M059J (cell line): ENCODE measurements around the gene FAM78A. TPM values are rescaled to one million over a fixed set of nuclear protein-coding genes. Genes with fewer than 3 reads are reported as not detected.

Experiments used
- DNase-seq: peaks from one replicate; pipeline ENCODE4 v3.0.0-alpha.2; 2012; ENCODE audit warnings: low read depth
- total RNA-seq: library from RNA; depleted of rRNA; stranded (reverse); fragments of >200 nt; shearing (Covaris generic); gene quantifications from 2 replicates; pipeline ENCODE4 v1.2.3, GENCODE V29; 2014

The FAM78A gene
- total RNA-seq, 1 experiment from 2014 or later, result 0.49 TPM

GRCh38 chr9:131239161-131239975, 36.9 kb downstream of the FAM78A start:
- no peak for DNase-seq

DNA sequence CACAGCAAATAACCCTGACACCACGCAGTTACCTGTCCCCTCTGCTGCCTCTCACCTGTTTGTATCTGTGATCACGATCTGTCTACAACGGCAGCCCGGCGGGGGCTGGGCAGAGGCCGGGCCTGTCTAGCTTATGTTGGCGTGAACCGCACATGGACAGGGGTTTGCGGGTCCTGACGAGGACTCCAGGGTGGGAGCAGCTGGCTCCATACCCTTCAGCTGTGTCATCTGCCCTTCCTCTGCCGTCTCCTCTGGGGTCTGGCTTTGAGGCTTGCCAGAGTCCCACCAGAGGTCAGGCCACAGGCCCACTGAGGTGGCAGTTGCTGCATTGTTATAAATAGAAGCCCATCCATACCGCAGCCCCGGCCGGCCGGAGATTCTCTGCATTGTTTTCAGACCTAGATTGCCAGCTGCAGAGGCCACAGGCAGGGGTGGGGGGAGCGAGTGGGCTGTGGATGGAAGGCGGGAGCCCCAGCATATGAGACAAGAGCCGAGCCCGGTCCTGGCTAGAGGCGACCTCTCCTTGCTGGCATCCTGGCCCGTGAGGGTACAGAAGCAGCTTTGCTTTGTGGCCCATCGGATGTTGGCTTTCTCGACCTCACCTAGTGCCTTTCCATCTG, 37.8 kb downstream of the FAM78A start:
- DNase-seq, result no peak

DNA sequence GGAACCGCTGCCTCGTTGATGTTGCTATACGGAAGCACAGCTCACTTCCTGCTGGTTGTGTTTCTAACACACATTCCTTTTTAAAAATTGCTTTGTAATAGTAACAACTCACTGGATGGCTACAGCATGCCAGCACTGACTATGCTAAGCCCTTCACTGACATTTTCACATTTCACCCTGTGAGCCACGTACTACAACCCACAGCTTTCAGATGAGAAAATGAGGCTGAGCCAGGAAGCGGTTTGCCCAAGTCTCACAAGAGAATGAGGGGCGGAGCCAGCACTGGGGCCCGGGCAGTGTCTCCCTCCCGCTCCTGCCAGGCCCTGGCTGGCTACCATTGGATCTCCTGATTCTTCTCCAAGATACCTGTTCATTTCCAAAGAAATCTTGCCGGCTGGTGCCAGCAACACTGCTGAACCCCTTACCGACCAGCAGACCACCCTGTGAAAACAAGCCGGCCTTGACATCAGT, 38.3 kb downstream of the FAM78A start:
- DNase-seq, result peak; percentile 80

GRCh38 chr9:131237291-131237690, 39.0 kb downstream of the FAM78A start:
- no peak for DNase-seq

DNA sequence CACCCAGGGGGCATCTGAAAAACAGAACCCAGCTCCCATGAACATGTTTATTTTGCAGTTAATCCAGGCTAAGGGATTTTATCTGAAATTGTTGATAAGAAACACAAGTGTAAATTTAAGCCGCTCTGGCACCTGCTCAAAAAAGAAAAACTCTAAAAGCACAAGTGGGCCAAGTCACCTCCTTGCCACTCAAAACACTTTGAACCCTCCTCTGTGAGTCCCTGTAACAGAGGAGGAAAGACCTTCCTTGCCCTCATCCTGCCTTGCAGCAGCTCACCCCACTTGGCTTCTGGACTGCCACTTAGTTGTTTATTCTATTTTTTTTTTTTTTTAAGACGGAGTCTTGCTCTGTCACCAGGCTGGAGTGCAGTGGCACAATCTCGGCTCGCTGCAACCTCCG, 39.5 kb downstream of the FAM78A start:
- DNase-seq, result no peak

DNA sequence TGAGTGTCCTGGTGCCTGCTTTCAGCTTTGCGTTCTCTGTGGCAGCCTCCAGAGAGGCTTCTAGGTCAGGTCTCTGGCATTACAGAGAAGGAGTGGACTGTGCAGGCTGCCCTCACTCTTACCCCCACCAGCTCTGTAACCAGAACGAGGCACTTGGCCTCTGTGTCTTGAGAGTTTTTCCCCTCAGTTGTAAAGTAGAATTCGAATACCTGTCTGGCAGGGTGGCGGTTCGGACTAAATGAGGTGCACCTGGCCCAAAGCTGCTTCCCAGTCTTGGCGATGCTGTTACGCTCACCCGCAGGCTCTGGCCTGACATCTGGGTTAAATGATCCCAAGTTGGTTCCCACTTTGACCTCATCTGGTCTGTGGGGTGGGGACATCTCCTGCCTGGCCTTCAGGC, 40.1 kb downstream of the FAM78A start:
- no peak for DNase-seq

DNA sequence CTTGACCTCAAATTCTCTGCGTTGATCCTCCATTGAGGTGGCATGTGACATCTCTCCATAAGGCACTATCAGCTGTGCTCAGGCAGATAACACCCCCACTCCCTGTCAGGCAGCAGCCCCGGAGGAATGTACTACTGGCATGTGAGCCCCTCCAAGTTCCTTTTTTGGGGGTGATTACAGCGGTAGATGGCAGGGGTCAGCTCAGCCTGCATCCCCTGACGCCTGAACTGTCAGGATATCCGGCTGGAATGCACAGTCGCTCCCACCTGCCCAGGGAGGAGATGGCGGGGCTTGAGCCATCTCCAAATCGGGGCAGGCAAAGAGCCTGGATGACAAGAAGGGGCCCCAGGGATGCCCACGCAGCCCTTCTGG, 40.8 kb downstream of the FAM78A start:
- DNase-seq, result no peak

DNA sequence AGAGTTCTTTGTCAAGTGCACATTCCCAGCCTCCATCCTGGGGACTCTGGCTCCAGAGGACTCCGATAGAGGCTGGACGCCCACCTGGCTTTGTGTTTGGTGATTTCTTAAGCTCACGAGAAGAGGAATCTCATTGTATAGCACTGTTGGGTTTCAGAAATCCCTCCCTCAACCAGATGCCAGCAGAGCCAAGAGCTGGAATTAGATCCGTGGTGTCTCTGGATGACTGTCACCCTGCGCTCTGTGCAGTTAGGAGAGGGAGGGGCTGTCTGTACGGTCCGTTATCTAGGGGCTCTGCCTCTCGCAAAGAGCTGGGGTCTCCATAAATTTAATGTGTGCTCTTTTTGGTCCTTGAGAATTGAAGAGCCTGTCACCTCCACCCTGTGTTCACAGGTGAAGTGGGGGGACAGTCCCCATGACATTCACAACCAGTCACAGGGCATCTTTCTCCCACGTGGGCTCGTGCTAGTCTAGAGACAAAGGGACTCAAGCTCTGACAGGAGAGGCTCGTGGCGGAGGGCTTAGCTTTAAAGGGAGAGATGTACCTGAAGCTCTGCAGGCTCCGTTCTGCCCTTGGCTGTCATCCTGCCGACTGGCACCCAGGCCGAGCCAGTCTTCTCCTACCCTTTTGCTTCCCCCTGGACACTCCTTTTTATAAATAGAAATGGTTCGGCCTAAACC, 41.4 kb downstream of the FAM78A start:
- DNase-seq, result no peak

- no peak for DNase-seq
Observed at GRCh38 chr9:131233995-131234394, 42.3 kb downstream of the FAM78A start.

- DNase-seq, result no peak
Observed at GRCh38 chr9:131233556-131233955, 42.8 kb downstream of the FAM78A start.

DNA sequence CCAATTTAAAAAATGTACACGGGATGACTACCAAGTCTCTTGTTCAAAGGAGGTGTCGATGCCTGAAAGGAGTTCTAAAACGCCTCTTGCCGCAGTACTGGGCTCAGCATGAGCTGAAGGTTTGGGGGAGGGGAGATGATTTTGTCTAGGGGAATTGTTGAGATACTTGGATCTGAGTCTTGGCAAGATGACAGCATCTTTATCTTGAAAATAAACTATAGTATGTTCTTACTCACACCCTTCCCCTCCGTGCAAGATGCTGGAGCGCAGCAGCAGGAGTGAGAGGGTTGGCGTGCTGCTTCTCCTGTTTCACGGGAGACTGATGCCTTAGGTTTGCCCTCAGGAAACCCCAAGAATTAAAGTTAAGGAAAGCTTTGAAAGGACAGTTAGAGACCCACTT, 47.3 kb downstream of the FAM78A start:
- no peak for DNase-seq

GRCh38 chr9:131227959-131228460, 48.3 kb downstream of the FAM78A start:
- no peak for DNase-seq

DNA sequence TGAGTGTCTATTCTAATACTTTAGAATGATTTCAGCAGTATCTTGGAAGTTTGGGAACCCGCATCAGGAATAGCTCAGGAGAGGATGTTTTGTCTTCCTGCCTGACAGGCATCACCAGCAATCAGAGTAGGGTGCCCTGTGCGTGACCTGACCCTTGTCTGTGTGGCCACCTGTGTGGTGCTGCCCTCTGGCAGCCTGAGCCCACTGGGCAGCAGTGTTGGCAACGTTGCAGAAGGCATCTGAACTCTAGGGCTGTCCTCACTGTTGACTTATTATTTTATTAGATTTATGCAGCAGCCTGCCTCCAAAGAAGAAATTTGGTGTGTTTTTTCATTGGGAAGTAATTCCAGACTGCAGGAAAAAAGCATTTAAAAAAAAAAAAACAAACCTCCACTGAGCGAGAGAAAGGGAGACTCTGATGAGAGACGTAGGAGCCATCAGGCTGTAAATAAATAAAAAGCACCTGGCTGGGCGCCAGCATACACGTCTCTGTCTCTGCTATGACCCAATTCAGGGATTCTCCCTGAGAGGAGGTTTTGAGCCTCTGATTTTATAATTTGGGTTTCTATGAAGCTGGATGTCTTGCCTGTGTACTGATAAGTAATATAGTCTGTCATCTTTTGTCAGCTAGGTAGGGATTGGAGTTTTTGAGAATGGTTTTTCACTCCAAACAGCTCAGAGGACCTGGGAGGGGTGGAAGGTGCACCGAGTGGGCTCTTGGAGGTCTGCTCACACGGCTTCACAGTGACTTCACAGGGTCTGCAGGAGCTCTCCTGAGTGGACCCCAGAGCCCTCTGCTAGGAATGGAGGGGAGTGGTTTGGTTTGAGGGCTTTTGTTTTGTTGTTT, 49.0 kb downstream of the FAM78A start:
- no peak for DNase-seq

DNA sequence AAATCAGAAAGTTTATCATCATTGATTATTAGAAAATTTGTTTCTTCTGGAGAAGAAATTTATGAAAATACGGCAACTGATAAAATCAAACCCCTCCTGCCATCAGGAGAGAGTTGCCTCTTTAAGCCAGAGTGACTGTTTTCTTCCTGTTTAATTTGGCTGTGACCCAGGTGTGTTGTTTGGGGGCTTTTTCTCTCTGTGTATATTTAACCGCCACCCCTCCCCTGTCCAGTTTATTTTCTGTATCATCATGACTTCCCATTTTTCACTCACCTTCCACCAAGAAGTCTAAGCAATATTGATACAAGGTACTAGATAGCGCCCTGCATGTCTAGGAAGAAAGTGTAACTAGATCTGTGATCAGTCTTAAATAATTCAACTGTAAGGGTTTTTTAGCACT, 50.1 kb downstream of the FAM78A start:
- no peak for DNase-seq

DNA sequence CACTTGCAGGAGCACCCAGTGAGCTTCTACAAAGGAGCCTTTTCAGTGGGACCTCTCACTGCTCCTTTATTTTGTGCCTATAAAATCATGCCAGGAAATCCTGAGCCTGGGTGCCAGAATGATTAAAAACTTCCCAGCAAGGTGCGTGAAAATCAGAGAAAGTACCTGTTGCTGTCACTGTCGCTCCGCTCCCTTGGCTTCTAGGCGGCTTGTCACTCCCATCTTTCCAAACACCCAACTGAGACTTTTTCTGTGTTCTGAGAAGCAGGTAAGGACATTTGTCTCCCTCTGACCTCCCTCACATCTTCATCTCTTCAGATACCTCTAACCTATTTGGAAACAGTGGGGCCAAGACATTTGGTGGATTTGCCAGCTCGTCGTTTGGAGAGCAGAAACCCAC, 53.9 kb downstream of the FAM78A start:
- no peak for DNase-seq

GRCh38 chr9:131220485-131220884, 55.8 kb downstream of the FAM78A start:
- no peak for DNase-seq

- no peak for DNase-seq
Observed at GRCh38 chr9:131218370-131218769, 57.9 kb downstream of the FAM78A start.

DNA sequence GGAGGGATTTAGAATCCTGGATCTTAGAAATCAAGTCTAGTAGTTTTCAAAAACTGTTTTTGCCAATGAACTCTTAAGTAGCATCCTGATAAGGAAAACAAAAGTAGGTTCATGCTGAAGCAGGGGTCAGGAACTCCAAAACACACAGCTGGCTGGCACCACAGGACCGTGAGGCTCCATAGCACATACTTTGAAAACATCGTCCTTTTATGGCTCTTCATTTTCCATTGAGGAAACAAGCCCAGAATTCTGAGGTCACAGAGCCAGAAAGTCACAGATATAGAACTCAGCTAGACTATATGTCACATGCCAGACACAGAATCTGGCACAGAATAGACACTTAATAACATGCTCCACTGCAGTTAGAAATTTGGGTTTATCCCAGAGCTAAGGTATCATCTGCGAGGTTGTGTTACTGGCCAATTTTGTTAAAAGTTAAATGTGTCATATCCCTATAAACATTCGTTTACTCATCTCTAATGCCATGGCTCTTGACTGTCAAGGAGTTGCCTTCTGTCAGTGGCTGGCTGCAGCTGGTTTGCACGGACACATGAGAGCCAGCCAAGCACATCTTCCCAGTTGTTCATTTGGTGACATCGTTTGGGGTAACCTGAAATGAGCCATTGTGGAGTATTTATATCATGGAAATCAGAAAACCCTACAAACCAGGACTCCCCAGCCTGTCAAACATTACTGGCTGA, 58.8 kb downstream of the FAM78A start:
- no peak for DNase-seq

- no peak for DNase-seq
Observed at GRCh38 chr9:131216806-131217205, 59.5 kb downstream of the FAM78A start.

- no peak for DNase-seq
Observed at GRCh38 chr9:131214876-131215275, 61.4 kb downstream of the FAM78A start.

- no peak for DNase-seq
Observed at GRCh38 chr9:131214286-131214856, 61.9 kb downstream of the FAM78A start.
